Osteoblast (primary cell): Measurements from ENCODE around the gene DCLK2. TPM values are rescaled to one million over a fixed set of nuclear protein-coding genes. Genes with fewer than 3 reads are reported as not detected.
A peak's percentile ranks its signal among the peaks of the same experiment; 100 is the strongest.

ENCODE experiments used
- DNase-seq: peaks from one replicate; pipeline ENCODE4 v3.0.0; 2011; ENCODE audit warnings: low spot score, mixed read lengths; ENCODE audit not compliant: insufficient read length; ENCODE audit errors: missing footprints
- H2AFZ ChIP-seq: 2 replicates; pipeline ENCODE4 v1.6.0; 2011; ENCODE audit warnings: mild to moderate bottlenecking, low read length
- H3K27ac ChIP-seq: 2 replicates; pipeline ENCODE4 v1.5.1; 2011; ENCODE audit warnings: mild to moderate bottlenecking, low read depth, low read length, moderate library complexity
- H3K27me3 ChIP-seq: 2 replicates; pipeline ENCODE4 v1.6.0; 2012; ENCODE audit warnings: mild to moderate bottlenecking, control low read depth, inconsistent platforms, low read length, moderate library complexity; ENCODE audit not compliant: insufficient read depth
- H3K36me3 ChIP-seq: 2 replicates; pipeline ENCODE4 v1.5.1; 2011; ENCODE audit warnings: mild to moderate bottlenecking, low read length, control low read depth, moderate library complexity; ENCODE audit not compliant: insufficient read depth
- H3K4me1 ChIP-seq: 2 replicates; pipeline ENCODE4 v1.5.1; 2011; ENCODE audit warnings: mild to moderate bottlenecking, low read length, control low read depth, moderate library complexity; ENCODE audit not compliant: insufficient read depth
- H3K4me2 ChIP-seq: 2 replicates; pipeline ENCODE4 v1.6.0; 2011; ENCODE audit warnings: mild to moderate bottlenecking, low read length; ENCODE audit not compliant: insufficient read depth
- H3K4me3 ChIP-seq: fragments of 200-600 bp; sonication (generic); 3 replicates; pipeline ENCODE4 v1.5.1; 2012; ENCODE audit warnings: mild to moderate bottlenecking, low read length, inconsistent platforms; ENCODE audit not compliant: insufficient read depth
- H3K79me2 ChIP-seq: 2 replicates; pipeline ENCODE4 v1.6.0; 2012; ENCODE audit warnings: mild to moderate bottlenecking, low read length, control low read depth, inconsistent platforms; ENCODE audit not compliant: insufficient read depth
- H3K9me3 ChIP-seq: 2 replicates; pipeline ENCODE4 v1.5.1; 2011; ENCODE audit warnings: low read depth, low read length, control low read depth
- H4K20me1 ChIP-seq: 2 replicates; pipeline ENCODE4 v1.6.0; 2012; ENCODE audit warnings: mild to moderate bottlenecking, low read length, control low read depth; ENCODE audit not compliant: insufficient read depth
- CTCF ChIP-seq: IDR thresholded peaks from 2 replicates; pipeline ENCODE4 v1.5.1; 2011; ENCODE audit warnings: mild to moderate bottlenecking, low read depth, low read length, moderate library complexity; ENCODE audit errors: extremely low read depth
- total RNA-seq: library from RNA; depleted of rRNA; stranded (reverse); fragments of >200 nt; gene quantifications from 2 replicates; pipeline ENCODE4 v1.2.3, GENCODE V29; 2012

Gene DCLK2
- 11.6 and 13.6 TPM in 2 replicates for total RNA-seq

GRCh38 chr4:150078041-150078578, at the start of gene DCLK2:
Gene DCLK2 (plus strand): TSS chr4:150078445. CDS start chr4:150079028, 583 bp downstream.
- Histone ChIP-seq H4K20me1 (peaks cover 19% of the 10 kb centered on the region), H3K9me3 (no peaks in the 10 kb centered on the region), H2AFZ (peak within 1 kb of the TSS; percentile 81), H3K36me3 (no peaks in the 10 kb centered on the region), H3K4me3 (peak within 1 kb of the TSS; percentile 86), H3K79me2 (peaks cover 43% of the 10 kb centered on the region), H3K27ac (peak within 1 kb of the TSS; percentile 46), H3K4me2 (peak within 1 kb of the TSS; percentile 97), H3K4me1 (peaks cover 23% of the 10 kb centered on the region), H3K27me3 (no peaks in the 10 kb centered on the region)
- peak; percentile 99 for DNase-seq
- TF ChIP-seq CTCF: no peak

- Histone ChIP-seq H3K4me2 (no peak overlapping the region), H4K20me1 (no peaks in the 10 kb centered on the region), H3K79me2 (no peaks in the 10 kb centered on the region), H3K27ac (no peak overlapping the region), H3K36me3 (no peaks in the 10 kb centered on the region), H3K4me1 (no peaks in the 10 kb centered on the region), H3K9me3 (no peaks in the 10 kb centered on the region), H3K4me3 (no peak overlapping the region), H2AFZ (no peak overlapping the region), H3K27me3 (no peaks in the 10 kb centered on the region)
- no peak for DNase-seq
- TF ChIP-seq CTCF: no peak
Observed at GRCh38 chr4:150032541-150032940, 45.7 kb upstream of the DCLK2 start.

DNA sequence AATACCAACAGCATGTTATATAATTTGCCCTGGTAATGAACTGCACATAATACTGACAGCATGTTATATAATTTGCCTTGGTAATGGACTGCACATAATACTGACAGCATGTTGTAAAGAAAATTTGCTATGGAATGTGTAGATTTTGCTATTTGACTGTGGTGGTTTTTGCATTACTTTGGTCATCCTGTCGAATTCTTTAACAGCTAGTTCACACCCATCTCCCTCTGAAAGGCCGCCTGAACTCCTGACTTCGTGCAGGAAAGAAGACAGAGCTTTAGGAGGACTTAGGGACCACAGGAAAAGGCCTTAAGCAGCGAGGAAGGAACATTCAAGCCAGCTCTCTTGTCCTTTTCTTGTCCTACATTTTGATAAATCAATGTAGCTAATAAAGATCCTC, 45.2 kb upstream of the DCLK2 start:
- no peaks in the 10 kb centered on the region for H3K36me3 ChIP-seq
- H3K27ac ChIP-seq: no peak overlapping the region
- H3K27me3 ChIP-seq: no peaks in the 10 kb centered on the region
- no peak for TF ChIP-seq CTCF
- H2AFZ ChIP-seq: peak overlapping the region; percentile 47
- no peaks in the 10 kb centered on the region for H3K4me1 ChIP-seq
- H3K4me2 ChIP-seq: no peak overlapping the region
- H3K9me3 ChIP-seq: no peaks in the 10 kb centered on the region
- no peaks in the 10 kb centered on the region for H3K79me2 ChIP-seq
- no peaks in the 10 kb centered on the region for H4K20me1 ChIP-seq
- no peak for DNase-seq
- no peak overlapping the region for H3K4me3 ChIP-seq

DNA sequence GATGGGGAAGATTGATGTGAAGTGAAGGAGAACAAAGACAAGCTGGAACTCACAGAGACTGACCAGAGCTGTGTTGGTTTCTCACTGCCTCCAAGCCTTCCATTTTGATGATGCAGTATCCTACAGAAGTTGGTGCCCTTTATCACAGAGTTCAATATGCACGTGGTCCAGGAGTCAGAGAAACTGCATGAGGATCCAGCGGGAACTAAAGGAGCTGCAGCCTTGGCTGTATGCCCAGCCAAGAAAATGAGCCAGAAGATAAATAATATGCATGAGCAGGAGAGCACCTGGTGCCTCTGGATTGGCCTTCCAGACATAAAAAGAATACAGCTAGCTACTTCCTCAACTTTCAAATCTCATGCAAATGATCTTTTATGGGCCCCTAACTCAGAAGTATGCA, 44.3 kb upstream of the DCLK2 start:
- no peaks in the 10 kb centered on the region for H3K79me2 ChIP-seq

More for the DNA sequence above, 44.3 kb upstream of the DCLK2 start:
- no peaks in the 10 kb centered on the region for H3K36me3 ChIP-seq
- no peak for TF ChIP-seq CTCF
- H3K9me3 ChIP-seq: no peaks in the 10 kb centered on the region
- no peak overlapping the region for H3K4me2 ChIP-seq
- no peaks in the 10 kb centered on the region for H3K4me1 ChIP-seq
- DNase-seq: no peak
- no peaks in the 10 kb centered on the region for H4K20me1 ChIP-seq
- no peak overlapping the region for H3K4me3 ChIP-seq
- H3K27ac ChIP-seq: no peak overlapping the region
- no peaks in the 10 kb centered on the region for H3K27me3 ChIP-seq
- peak overlapping the region; percentile 20 for H2AFZ ChIP-seq
